GM18526 (cell line): ENCODE results near the gene BCAR1.

Experiments
- POLR2A ChIP-seq: IDR thresholded peaks from 3 replicates; pipeline ENCODE4 v1.6.1; 2011; ENCODE audit not compliant: insufficient read length; ENCODE audit errors: extremely low read depth

Gene BCAR1

DNA sequence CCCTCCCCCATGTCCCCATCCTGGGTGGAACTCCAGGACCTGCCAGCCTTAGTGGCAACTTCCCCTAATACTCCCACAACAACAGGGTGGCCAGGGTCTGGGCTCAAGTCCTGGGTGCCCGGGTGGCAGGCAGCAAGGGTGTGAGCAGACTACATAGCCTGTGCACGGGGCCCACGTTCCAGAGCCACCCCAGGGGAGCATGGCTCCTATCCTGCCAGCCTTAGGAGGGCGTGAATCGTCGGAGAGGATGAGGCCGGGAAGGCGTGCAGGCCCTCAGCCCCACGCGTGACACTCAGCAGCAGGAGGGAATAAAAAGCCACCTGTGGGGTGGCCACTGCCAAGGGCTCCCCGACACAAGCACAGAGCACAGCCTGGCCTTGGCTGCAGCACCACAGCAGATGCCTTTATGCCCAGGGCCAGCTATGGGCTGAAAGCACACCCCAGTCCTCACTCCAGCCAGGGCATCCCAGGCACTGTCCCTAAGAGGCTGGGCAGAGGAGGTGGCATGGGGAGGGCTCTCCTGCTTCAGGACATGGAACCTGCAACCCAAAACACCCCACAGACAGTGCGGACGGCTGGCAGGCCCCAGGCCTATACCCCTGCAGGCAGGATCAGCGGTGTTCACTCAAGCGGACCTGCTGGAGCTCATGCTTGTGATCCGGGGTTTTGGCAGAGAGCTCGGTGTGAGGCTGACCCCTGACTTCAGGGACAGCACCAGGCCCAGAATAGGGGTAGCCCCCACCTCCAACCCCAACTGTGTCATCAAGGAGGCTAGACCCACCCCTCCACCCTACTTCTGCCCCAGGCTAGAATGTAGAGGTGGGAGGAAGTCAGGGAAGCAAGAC lies 2.7 kb downstream of the BCAR1 start:
- no peak for TF ChIP-seq POLR2A

DNA sequence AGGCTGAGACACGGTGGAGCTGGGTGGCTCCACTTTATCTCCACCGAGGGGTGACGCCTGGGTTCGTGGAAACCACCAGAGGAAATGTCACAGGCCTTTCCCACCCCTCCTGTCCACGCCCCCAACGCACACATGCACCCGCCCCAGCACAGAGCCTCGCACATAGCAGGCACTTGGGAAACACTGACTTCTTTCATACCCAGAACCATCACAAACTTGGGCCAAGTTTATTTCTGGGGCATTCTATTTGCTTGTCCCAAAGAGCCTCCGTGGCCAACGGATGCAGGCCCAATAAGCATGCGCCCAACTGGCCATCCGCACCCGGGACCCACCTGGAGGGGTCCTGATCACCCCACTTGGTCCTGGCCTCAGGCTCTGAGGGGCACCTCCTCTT lies 3.3 kb downstream of the BCAR1 start:
- TF ChIP-seq POLR2A = no peak

DNA sequence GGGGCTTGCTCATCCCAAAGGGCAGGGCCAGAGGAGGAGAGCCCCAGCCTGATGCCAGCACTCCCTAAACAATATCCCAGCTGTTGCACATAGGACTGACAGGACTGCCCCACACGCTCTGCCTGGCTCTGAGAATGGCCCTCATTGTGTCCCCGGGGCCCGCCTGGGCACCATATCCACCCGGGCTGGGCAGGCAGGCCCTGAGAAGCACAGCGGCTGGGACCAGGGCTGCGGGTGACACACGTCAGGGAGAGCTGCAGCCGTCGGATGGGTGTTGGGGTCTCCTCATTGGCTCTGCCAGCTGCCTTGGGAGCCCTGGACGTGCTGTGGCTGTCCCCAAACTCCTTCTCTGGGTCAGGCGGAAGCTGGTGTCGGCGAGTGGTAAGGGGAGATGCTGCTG lies 4.2 kb downstream of the BCAR1 start:
- TF ChIP-seq POLR2A = no peak

DNA sequence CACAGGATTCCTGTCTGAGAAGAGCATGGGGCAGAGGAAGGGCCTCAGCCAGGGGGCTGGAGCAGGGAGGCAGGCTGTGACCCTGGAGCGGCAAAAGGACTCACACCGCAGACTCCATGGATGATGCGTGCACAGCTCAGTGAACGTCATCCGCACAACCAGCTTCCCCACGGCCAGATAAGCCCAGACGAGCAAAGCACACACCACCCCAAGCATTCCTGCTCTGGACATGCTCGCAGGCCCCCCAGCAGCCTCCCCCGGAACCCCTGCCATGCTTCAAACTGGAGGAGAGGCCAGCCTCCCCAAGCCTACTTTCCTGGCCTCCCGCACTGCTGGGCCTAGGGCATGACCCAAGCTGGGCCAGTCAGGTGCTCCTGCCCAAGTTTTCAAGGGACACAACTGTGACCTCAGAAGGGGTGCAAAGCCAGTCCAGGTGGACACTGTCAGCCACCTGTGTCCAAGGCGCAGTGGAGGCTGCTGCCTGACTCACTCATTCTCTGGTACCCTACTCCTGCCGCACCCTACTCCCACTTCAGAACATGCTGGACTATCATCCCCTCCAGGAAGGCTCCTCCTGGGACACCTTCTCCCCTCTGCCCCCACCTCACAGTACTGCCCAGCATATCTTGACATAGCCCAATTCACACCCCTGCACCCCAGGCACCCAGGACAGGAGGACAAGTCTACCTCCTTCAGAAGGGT lies 4.8 kb downstream of the BCAR1 start:
- no peak for TF ChIP-seq POLR2A

DNA sequence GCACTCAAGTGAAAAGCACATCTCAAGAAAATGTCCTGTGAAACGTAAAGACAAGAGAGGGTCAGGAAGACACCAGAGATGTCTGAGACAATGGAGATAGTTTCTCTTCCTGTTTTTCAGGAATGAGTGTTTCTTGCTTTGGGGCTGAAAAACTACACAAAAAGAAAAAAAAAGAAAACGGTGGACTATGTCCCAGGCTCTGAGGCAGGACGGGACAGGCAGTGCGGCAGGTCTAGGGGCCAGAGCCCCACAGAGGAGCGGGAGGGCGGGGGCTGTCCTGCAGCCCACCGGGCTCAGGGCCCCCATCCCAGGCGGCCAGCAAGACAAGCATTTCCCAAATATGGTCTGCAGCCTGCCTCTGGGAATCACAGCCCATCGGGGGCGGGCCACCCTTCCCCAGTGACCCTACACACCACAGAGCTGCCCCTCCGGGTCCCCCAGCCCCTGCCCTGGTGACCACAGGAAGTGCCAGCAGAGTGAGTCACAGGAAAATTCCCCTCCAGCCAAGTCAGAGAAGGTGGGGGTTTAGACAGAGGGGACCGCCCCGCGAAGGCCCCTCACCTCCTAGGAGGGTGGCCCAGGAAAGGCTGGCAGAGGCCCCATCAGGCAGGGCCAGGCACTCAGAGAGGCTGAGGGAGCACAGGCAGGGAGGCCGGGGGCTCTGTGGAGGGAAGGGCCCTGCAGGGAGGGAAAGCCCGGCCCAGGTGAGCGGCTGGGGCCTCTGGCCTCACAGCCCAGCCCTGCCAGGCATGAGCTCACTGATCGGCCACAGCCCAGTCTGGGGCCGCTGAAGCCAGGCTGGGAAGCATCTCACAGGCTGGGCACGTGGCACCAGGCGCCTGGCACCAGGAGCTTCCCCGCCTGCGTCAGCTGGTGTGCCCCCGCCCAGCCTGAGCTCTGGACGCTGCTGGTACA lies 6.3 kb downstream of the BCAR1 start:
- no peak for TF ChIP-seq POLR2A

GRCh38 chr16:75244225-75244809 lies 7.1 kb downstream of the BCAR1 start:
- TF ChIP-seq POLR2A = no peak

GRCh38 chr16:75243667-75244224 lies 7.7 kb downstream of the BCAR1 start:
- TF ChIP-seq POLR2A = no peak

GRCh38 chr16:75241955-75242354 lies 9.5 kb downstream of the BCAR1 start:
- no peak for TF ChIP-seq POLR2A

- no peak for TF ChIP-seq POLR2A
These were observed 10.0 kb downstream of the BCAR1 start for GRCh38 chr16:75241412-75241811.

DNA sequence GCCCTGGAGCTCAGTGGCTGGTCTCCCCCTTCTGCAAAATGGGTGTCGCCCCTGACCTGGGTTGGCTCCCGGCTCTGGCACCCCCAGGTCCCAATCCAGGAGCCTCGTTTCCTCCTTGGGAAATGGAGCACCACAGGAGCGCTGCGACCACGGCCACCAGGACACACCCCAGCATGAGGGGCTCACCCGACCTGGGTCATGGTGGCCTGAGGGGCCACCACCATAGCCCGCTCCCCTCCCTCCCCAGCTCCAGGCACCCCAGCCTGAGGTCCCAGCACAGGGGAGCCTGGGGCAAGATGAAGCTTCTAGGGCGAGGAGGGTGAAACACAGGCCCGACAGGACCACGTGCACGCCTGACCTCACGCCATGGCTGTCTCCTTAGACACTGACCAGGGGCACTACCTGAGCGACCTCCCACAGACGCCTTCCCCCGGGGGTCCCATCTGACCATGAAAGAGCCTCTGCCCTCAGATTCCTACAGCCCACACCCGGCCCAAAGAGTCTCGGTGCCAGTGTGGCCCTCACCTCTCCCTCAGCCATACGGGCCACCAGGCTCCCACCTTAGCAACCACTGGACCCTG lies 11.8 kb downstream of the BCAR1 start:
- TF ChIP-seq POLR2A = no peak

- TF ChIP-seq POLR2A = no peak
These were observed 12.4 kb downstream of the BCAR1 start for GRCh38 chr16:75238853-75239541.

DNA sequence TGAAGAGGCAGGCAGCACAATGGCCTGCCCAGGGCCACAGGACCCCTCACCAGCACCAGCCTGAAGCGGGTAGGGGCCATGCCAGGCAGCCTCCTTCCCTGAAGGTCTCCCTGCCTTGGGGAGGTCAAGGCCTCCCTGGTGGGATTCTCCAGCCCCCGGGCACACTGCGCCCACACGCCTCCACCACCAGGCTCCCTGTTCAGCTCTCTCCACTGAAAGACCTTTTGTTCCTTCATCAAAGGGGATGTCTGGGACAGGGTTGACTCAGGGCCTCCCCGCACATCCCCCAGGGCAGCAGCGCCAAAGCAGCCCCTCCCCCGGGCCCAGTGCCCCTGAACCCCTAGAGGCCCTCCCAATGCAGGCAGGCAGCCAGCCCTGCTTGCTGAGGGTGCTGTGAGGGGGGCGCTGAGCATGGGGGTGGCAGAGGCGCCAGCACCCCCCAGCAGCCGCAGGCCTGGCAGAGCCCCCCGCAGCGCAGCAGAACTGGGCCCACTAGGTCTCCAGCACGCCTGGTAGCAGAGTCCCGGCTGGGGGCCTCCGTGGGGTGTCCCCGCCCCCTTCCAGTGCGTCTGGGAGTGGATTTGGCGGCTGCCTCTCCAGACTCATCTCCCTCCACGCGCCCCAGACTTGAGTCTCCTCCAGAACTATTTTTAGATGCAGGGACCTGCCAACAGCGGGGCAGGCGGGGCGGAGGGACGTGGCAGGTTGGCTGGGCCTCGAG lies 13.1 kb downstream of the BCAR1 start:
- TF ChIP-seq POLR2A = no peak

GRCh38 chr16:75237398-75238131 lies 13.9 kb downstream of the BCAR1 start:
- TF ChIP-seq POLR2A = no peak
